Immature natural killer cell (primary cell): Measurements from ENCODE around the gene FAM72B. TPM values are rescaled to one million over a fixed set of nuclear protein-coding genes. Genes with fewer than 3 reads are reported as not detected.
A peak's percentile ranks its signal among the peaks of the same experiment; 100 is the strongest.
"Not testable (repeated sequence)": the region's sequence is repeated elsewhere in the genome, so short reads cannot be mapped to it uniquely, and the experiment has no call there.

Source experiments
- DNase-seq, 3 donors: peaks; one replicate each; pipeline ENCODE4 v3.0.0; 2022; ENCODE audit warnings: mixed read lengths in 1 of 3
- H3K27ac Mint-ChIP-seq, 6 donors: one replicate each; pipeline ENCODE4 v1.8.0; 2020; ENCODE audit warnings: mixed read lengths in 6 of 6, mild to moderate bottlenecking in 5 of 6, inconsistent platforms in 4 of 6, moderate library complexity in 3 of 6
- H3K27me3 Mint-ChIP-seq, 3 donors: one replicate each; pipeline ENCODE4 v1.8.0; 2020 to 2021; ENCODE audit warnings: low read depth in 3 of 3, mild to moderate bottlenecking in 3 of 3, mixed read lengths in 3 of 3, moderate library complexity in 3 of 3, inconsistent platforms in 1 of 3
- H3K36me3 Mint-ChIP-seq, 3 donors: one replicate each; pipeline ENCODE4 v1.8.0; 2020; ENCODE audit warnings: mixed read lengths in 3 of 3, inconsistent platforms in 2 of 3, mild to moderate bottlenecking in 2 of 3
- H3K4me1 Mint-ChIP-seq, 2 donors: one replicate each; pipeline ENCODE4 v1.8.0; 2020; ENCODE audit warnings: inconsistent platforms in 2 of 2, mild to moderate bottlenecking in 2 of 2, mixed read lengths in 2 of 2, moderate library complexity in 1 of 2
- H3K4me3 Mint-ChIP-seq, 5 donors: one replicate each; pipeline ENCODE4 v1.8.0; 2020; ENCODE audit warnings: mild to moderate bottlenecking in 5 of 5, mixed read lengths in 5 of 5, inconsistent platforms in 3 of 5, moderate library complexity in 3 of 5
- H3K9me3 Mint-ChIP-seq, 6 donors: one replicate each; pipeline ENCODE4 v1.8.0; 2020; ENCODE audit warnings: mild to moderate bottlenecking in 6 of 6, mixed read lengths in 6 of 6, inconsistent platforms in 4 of 6, moderate library complexity in 3 of 6
- polyA plus RNA-seq, 3 donors: library from polyadenylated mRNA; unstranded; fragments of 300-500 nt; fragmentation: Illumina TruSeq; gene quantifications; one replicate each; pipeline ENCODE4 v1.2.3, GENCODE V29; 2021

Gene FAM72B
- polyA plus RNA-seq, 3 donors from 2014 or later = 0.30 to 0.84 TPM; not detected in 1

DNA sequence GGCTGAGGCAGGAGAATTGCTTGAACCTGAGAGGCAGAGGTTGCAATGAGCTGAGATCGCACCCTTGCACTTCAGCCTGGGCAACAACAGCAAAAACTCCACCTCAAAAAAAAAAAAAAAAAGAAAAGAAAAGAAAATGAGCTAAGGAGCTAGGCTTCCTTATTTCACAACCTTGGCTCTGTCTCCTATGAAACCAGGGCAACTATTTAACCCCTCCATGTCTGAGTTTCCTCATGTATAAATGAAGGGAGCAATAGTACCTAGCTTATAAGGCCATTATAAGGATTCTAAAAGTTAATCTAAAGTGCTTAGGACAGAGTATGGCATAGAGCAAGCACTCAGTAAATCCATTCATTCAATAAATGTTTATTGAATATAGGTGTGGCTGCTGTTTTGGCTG is 32.8 kb downstream of the FAM72B start:
- not testable (repeated sequence) for H3K4me1 Mint-ChIP-seq, H3K27ac Mint-ChIP-seq, H3K27me3 Mint-ChIP-seq, DNase-seq, H3K4me3 Mint-ChIP-seq, H3K9me3 Mint-ChIP-seq, H3K36me3 Mint-ChIP-seq

DNA sequence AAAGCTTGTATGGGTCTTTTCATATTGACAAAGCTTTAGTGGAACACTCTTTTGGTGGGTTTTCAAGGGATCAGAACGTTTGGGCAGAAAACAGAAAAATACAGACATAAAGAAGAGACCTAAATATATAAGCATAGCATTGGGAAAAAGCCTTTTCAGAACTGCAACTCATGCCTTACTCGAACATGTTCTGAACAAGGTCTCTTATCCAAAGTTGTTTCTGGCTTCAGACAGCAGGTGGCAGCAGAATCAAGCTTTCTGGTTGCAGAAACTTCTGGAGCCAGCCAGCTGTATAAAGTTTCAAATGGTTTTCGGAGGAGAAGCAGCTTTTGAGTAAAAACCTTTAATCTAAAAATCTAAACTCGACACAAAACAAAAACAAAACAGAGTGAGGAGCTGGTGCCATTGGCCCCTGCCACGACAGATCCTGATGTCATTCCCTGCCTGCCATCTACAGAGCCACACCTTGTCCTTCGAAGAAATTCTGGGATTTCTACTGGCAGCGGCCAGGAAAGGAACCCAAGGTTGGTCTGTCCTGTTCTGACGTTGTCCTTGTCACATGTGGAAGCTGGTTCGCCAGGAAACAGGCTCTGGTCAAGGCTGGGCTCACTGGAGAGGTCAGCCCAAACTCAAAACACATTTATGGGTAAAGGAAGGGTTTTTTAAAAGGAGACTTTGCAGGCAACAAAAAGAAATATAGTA is 35.5 kb downstream of the FAM72B start:
- H3K27ac Mint-ChIP-seq, H3K4me1 Mint-ChIP-seq, H3K9me3 Mint-ChIP-seq, H3K36me3 Mint-ChIP-seq, H3K4me3 Mint-ChIP-seq, H3K27me3 Mint-ChIP-seq, DNase-seq: not testable (repeated sequence)

DNA sequence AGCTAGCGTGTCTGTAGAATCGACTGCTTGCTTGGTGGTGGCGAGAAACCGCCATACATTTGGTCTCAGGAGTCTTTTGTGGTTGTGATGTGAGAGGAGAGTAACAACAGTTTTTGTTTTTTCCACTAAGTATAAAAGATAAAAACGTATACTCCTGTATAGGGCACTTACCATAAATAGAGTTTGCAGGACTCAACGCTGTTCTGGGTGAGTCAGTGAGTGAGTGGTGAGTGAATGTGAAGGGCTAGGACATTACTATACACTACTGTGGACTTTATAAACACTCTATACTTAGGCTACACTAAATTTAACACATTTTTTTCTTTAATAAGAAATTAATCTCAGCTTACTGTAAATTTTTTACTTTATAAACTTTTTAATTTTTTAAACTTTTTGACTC is 43.7 kb downstream of the FAM72B start:
- not testable (repeated sequence) for H3K27me3 Mint-ChIP-seq, H3K36me3 Mint-ChIP-seq, H3K4me1 Mint-ChIP-seq, DNase-seq, H3K9me3 Mint-ChIP-seq, H3K27ac Mint-ChIP-seq, H3K4me3 Mint-ChIP-seq

DNA sequence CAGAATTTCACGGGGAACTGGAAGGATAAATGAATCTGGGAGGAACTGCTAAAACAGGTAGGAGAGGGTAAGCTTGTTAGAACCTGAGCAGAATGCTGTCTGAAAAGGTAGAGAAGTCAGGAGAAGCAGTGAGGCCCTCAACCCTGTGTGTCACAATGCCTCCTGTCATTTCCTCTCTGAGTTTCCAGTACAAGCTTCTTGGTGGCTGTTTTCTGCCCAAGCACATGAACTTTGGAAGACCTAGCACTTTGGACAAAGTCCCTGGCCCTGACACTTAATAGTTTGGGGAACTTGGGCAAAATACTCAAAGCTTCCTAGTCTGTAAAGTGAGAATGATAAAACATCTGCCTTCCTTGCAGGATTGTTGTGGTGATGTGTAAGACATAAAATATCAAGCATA is 52.6 kb downstream of the FAM72B start:
- not testable (repeated sequence) for H3K27ac Mint-ChIP-seq, H3K4me3 Mint-ChIP-seq, H3K27me3 Mint-ChIP-seq, H3K36me3 Mint-ChIP-seq, DNase-seq, H3K9me3 Mint-ChIP-seq, H3K4me1 Mint-ChIP-seq

DNA sequence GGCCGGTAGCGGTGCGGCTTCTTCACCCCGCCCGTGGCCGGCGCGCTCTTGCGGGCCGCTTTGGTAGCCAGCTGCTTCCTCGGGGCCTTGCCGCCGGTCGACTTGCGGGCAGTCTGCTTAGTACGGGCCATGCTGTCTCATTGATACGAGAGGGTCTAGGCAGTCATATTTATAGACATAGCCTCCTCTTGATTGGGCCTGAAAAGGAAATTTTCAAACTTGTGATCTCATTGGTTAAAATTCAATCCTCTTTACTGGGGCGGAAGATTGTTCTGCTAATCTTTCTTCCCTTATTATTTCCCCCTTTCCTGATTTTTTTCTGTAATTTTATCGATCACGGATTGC is 65.7 kb downstream of the FAM72B start:
- H3K4me3 Mint-ChIP-seq = peak overlapping the region in 3 of 5 donors; percentile 38 to 73 (median 71)
- H3K9me3 Mint-ChIP-seq = not testable (repeated sequence)

More for the DNA sequence above, 65.7 kb downstream of the FAM72B start:
- not testable (repeated sequence) for DNase-seq, H3K27me3 Mint-ChIP-seq, H3K27ac Mint-ChIP-seq, H3K4me1 Mint-ChIP-seq, H3K36me3 Mint-ChIP-seq

Other genes starting within 250 kb of the FAM72B start
- gene SRGAP2C, start 635 bp upstream of the FAM72B start, polyA plus RNA-seq = 1 to 10 TPM in 2 of 3 donors, under 1 TPM in 1; 0.69 to 2.0 (median 1.3) TPM